ENCODE data around the gene EPB41L3.
"Not testable (repeated sequence)": the region's sequence is repeated elsewhere in the genome, so short reads cannot be mapped to it uniquely, and the experiment has no call there.

The EPB41L3 gene

GRCh38 chr18:5532066-5532465 is 11.7 kb downstream of the EPB41L3 start:
- DNase-seq (ENCODE audit: low read depth in 2 of 3, low spot score in 2 of 3), result no peak

GRCh38 chr18:5530629-5531178 is 13.1 kb downstream of the EPB41L3 start:
- DNase-seq (ENCODE audit: low read depth in 2 of 3, low spot score in 2 of 3), result no peak

- no peak for DNase-seq (ENCODE audit: low read depth in 2 of 3, low spot score in 2 of 3)
These were observed 14.3 kb downstream of the EPB41L3 start for GRCh38 chr18:5529471-5529870.

- DNase-seq (ENCODE audit: low read depth in 2 of 3, low spot score in 2 of 3), result no peak
These were observed 16.2 kb downstream of the EPB41L3 start for GRCh38 chr18:5527603-5528002.

DNA sequence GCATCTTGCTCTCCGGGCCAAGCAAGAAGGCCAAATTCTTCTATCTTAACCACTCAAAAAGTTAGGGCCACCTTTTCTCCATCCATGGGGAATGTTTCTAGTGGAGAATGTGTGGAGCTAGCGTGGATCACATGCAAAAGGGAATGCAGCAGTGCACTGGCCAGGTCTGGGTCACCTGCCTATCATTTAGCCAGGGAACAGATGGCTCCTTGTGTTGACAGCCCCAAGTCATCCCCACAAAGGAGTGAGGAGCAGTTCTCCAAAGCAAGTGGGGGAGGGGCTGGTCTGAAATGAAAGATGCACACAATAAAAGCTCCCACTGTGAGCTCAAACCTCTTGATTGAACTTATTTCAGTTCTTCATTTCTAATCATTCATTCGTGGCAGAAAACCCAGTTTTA is 19.1 kb downstream of the EPB41L3 start:
- no peak for DNase-seq (ENCODE audit: low read depth in 2 of 3, low spot score in 2 of 3)

GRCh38 chr18:5521000-5521399 is 22.8 kb downstream of the EPB41L3 start:
- DNase-seq (ENCODE audit: low read depth in 2 of 3, low spot score in 2 of 3), result no peak

GRCh38 chr18:5520464-5520863 is 23.3 kb downstream of the EPB41L3 start:
- no peak for DNase-seq (ENCODE audit: low read depth in 2 of 3, low spot score in 2 of 3)

DNA sequence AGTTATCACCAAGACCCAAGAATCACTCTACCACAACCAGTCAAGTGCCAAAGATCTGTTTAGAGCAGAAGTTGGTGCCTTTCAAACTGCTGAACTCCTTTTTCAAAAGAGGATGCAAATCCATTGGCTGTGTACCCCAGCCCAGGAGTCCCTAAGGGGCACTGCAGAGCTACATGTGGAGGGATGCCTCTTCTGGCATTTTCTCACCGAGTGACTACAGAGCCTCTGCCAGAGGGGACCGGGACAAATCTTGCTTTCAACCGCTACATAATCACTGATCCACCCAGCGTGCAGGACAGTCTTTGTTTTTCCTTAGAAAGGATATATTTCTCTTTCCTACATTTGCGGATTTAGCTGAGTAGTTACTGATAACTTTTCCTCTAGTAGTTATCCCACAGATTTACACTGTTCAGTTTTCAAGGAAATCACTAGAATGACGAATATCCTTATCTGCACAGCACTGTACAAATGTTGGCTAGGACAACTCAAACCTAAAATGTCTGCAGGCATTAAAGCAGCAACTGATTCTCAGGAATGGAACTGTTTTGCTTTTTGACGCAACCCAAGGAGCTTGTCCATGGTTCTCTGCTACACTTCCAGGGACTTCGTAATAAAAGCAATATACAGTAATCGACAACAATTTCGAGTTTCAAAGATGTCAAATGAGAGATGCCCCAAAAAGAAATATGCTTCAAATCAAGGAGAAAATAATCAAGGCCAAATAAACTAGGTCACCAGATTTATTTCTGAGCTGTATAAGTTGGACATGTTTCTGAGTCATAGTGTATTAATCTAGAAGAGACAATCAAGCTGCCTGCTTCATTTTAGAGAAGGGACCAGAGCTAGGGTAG is 24.1 kb downstream of the EPB41L3 start:
- no peak for DNase-seq (ENCODE audit: low read depth in 2 of 3, low spot score in 2 of 3)

- no peak for DNase-seq (ENCODE audit: low read depth in 2 of 3, low spot score in 2 of 3)
These were observed 24.9 kb downstream of the EPB41L3 start for GRCh38 chr18:5518899-5519371.

DNA sequence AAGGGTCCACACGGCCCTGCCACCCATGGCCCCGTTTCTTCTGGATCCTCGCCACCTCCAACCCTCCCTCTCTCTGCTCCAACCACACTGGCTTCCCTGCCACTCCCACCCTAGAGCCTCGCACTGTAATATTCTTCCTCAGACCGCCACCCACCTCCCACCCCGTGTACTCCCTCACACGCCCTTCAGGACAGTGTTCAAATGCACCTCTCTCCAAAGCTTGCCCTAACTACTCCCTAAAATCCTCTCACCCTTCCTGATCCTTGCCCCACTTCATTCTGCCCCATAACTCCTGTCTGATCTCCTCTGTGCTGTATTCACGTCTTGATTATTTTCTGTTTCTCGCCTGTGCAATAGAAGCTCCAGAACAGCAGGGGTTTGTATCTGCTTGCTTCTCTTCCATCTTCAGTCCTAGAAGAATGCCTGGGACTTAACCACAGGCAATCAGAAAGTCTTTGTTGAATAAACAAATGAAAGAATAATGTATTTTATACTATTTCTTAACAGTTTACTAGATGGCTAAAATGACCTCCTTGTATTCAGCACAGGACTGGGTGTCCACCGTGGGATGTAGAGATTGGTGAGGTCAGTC is 25.5 kb downstream of the EPB41L3 start:
- no peak for DNase-seq (ENCODE audit: low read depth in 2 of 3, low spot score in 2 of 3)

GRCh38 chr18:5516841-5517240 is 27.0 kb downstream of the EPB41L3 start:
- no peak for DNase-seq (ENCODE audit: low read depth in 2 of 3, low spot score in 2 of 3)

GRCh38 chr18:5515011-5515784 is 28.6 kb downstream of the EPB41L3 start:
- DNase-seq (ENCODE audit: low read depth in 2 of 3, low spot score in 2 of 3), result no peak

- no peak for DNase-seq (ENCODE audit: low read depth in 2 of 3, low spot score in 2 of 3)
These were observed 29.9 kb downstream of the EPB41L3 start for GRCh38 chr18:5513947-5514346.

DNA sequence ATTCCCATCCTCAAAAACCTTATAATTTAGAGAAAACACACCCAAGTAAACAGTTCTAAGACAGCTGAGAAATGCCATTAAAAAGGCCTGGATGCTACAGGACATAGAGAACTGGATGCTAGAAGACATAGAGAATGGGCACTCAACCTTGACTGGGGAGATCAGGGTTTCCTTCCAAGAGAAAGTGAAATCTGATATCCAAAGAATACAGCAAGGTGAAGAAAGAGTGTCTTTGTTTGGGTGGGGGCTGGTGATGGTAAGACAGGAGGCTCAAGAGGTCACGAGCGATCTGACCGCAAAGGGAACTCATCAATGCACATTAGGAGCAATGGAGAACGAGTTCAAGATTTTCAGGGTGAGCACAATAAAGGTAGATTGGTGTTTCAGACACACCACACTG is 31.6 kb downstream of the EPB41L3 start:
- DNase-seq (ENCODE audit: low read depth in 2 of 3, low spot score in 2 of 3), result no peak

DNA sequence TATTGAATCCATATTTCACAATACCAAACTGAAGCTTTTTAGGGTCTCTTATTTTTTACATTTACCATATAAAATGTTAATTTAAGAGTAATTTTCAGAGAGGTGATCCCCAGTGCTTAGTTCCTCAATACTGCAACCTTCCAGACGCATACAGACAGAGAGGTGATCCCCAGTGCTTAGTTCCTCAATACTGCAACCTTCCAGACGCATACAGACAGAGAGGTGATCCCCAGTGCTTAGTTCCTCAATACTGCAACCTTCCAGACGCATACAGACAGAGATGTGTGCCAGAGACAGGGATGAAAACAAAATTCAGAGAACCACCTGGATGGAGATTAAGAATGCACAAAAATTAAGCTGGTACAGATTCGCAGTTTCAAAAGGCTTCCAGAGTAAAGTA is 32.3 kb downstream of the EPB41L3 start:
- DNase-seq (ENCODE audit: low read depth in 2 of 3, low spot score in 2 of 3), result not testable (repeated sequence)

DNA sequence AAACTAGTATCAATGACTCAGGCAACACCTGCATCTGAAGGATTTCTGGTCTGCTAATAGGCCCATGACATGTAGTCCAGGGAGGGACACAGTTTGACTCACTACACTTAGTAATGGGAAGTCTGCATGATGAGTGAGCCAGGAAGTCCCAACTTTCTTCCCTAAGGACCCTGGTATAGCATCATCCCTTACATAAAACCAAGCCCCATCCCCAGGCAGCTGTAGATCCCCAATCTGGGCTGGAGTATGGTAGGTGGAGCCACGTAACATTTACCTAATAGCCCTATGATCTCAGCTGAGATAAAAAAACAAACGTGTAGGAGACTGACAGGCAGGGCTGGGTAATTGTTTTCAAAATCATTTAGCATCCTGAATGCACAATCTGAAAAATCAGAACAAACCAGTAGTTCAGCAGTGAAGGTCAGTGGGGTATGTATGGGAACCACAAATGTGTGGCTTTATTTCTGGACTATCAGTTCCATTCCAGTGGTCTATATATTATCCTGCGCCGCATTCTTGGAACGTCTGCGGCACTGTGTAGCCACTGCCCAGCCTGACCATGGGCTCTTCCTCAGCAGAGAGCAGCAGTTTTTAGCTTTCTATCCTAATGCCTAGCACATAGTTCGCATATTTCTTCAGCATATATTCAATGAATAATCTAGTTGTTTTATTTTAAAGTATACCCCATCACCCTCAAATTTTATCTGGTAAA is 33.5 kb downstream of the EPB41L3 start:
- DNase-seq (ENCODE audit: low read depth in 2 of 3, low spot score in 2 of 3), result no peak

- no peak for DNase-seq (ENCODE audit: low read depth in 2 of 3, low spot score in 2 of 3)
These were observed 35.0 kb downstream of the EPB41L3 start for GRCh38 chr18:5508821-5509220.

- DNase-seq (ENCODE audit: low read depth in 2 of 3, low spot score in 2 of 3), result no peak
These were observed 36.0 kb downstream of the EPB41L3 start for GRCh38 chr18:5507756-5508155.

DNA sequence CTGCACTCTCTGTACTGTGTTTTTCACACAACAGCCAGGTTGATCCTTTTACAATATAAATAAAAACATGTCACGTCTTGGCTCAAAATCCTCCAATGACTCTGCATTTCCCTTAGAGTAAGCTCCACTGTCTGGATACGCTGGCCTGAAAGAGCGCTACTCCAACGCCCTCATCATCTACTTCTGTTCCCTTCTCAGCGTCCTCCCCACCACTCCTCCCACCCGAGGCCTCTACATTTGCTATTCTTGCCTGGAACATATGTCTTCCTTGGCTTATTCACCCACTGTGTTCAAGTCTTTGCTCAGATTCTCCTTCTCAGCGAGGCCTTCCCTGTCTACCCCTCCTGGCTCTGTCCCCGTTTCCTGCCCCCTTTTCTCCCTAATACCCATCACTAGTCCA is 37.6 kb downstream of the EPB41L3 start:
- DNase-seq (ENCODE audit: low read depth in 2 of 3, low spot score in 2 of 3), result no peak

DNA sequence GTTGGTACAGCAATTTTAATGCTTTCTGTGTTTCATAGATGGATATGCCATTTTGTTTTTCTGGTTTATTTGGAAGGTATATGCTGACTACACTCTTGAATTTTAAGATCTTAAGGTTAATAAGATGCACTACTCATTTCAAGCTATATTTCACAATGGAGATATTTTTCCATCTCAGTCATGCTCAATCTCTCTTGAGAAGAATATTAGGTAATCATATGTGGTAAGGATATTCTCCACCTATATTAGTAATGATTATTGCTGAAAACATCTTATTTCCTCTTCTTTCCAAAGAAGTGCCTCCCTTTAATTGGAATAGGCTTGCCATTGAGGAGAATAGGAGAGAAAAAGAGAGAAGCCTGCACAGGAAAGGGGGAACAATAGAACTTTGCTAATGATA is 40.1 kb downstream of the EPB41L3 start:
- no peak for DNase-seq (ENCODE audit: low read depth in 2 of 3, low spot score in 2 of 3)

Data from activated CD8-positive, alpha-beta memory T cell treated with anti-CD3 and anti-CD28 coated beads for 48 hours (primary cell).